ENCODE measurements around the gene SLC7A14.

Gene SLC7A14

GRCh38 chr3:170551252-170551651 is 34.6 kb downstream of the SLC7A14 start:
- no peak overlapping the region for H2BK15ac ChIP-seq (replicated peaks; ENCODE audit: low read depth)
- H3K9ac ChIP-seq (ENCODE audit: low read length) = no peak overlapping the region
- no peak overlapping the region for H3K56ac ChIP-seq (ENCODE audit: low read length)
- WGBS (ENCODE audit: extremely low coverage, insufficient coverage, low lambda C conversion rate) = no CpG with 5 or more reads among the region's 2 CpGs
- no peak overlapping the region for H3K27ac ChIP-seq (ENCODE audit: low read depth, low read length)
- DNase-seq = no peak
- no peak overlapping the region for H3K23ac ChIP-seq (ENCODE audit: low read length)
- H3K36me3 ChIP-seq (ENCODE audit: control insufficient read depth, insufficient read depth, low read length) = no peaks in the 10 kb centered on the region
- H4K8ac ChIP-seq (ENCODE audit: low read depth, low read length) = no peak overlapping the region
- no peaks in the 10 kb centered on the region for H3K4me1 ChIP-seq (ENCODE audit: control insufficient read depth, low read depth, low read length)
- H3K79me2 ChIP-seq (ENCODE audit: control insufficient read depth, insufficient read depth, low read length) = no peaks in the 10 kb centered on the region
- H4K5ac ChIP-seq (ENCODE audit: low read length) = no peak overlapping the region
- H3K79me1 ChIP-seq (ENCODE audit: low read length) = no peaks in the 10 kb centered on the region
- no peak overlapping the region for H3K4me2 ChIP-seq (ENCODE audit: low read length)
- H2BK120ac ChIP-seq (ENCODE audit: low read depth, low read length) = no peak overlapping the region
- H2AK5ac ChIP-seq (ENCODE audit: low read length) = no peak overlapping the region
- no peak overlapping the region for H3K4ac ChIP-seq (ENCODE audit: low read depth, low read length)
- no peak overlapping the region for H2BK5ac ChIP-seq (ENCODE audit: low read length)
- H3K18ac ChIP-seq (ENCODE audit: low read length) = no peak overlapping the region
- no peak overlapping the region for H3K4me3 ChIP-seq (ENCODE audit: low read length)
- no peaks in the 10 kb centered on the region for H3K27me3 ChIP-seq (ENCODE audit: insufficient read depth, low read length, poor library complexity)

- no peak for DNase-seq
- no CpG with 5 or more reads among the region's 3 CpGs for WGBS (ENCODE audit: extremely low coverage, insufficient coverage, low lambda C conversion rate)
Measured at GRCh38 chr3:170542704-170543103, 43.2 kb downstream of the SLC7A14 start.

DNA sequence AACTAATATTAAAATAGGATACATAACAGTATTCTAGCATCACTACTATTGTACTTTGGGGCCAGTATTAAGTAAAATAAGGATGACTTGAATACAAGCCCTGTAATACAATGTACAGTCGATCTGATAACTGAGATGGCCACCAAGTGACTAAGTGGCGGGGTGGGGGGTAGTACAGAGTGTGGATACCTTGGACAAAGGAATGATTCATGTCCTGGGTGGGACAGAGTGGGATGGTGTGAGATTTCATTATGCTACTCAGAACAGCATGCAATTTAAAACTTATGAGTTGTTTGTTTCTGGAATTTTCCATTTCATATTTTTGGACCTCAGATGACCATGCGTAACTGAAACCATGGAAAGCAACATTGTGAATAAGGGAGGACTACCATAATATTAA is 46.0 kb downstream of the SLC7A14 start:
- no CpG with 5 or more reads among the region's 3 CpGs for WGBS (ENCODE audit: extremely low coverage, insufficient coverage, low lambda C conversion rate)

More at GRCh38 chr3:170542704-170543103, 43.2 kb downstream of the SLC7A14 start:
- H3K18ac ChIP-seq (ENCODE audit: low read length) = no peak overlapping the region
- no peak overlapping the region for H2BK15ac ChIP-seq (replicated peaks; ENCODE audit: low read depth)
- no peak overlapping the region for H3K9ac ChIP-seq (ENCODE audit: low read length)
- no peak overlapping the region for H3K4ac ChIP-seq (ENCODE audit: low read depth, low read length)
- H3K36me3 ChIP-seq (ENCODE audit: control insufficient read depth, insufficient read depth, low read length) = no peaks in the 10 kb centered on the region
- H3K79me1 ChIP-seq (ENCODE audit: low read length) = no peaks in the 10 kb centered on the region
- no peak overlapping the region for H3K4me3 ChIP-seq (ENCODE audit: low read length)
- no peak overlapping the region for H2AK5ac ChIP-seq (ENCODE audit: low read length)
- H3K27ac ChIP-seq (ENCODE audit: low read depth, low read length) = no peak overlapping the region
- H2BK5ac ChIP-seq (ENCODE audit: low read length) = no peak overlapping the region
- H2BK120ac ChIP-seq (ENCODE audit: low read depth, low read length) = no peak overlapping the region
- no peaks in the 10 kb centered on the region for H3K27me3 ChIP-seq (ENCODE audit: insufficient read depth, low read length, poor library complexity)
- H4K5ac ChIP-seq (ENCODE audit: low read length) = no peak overlapping the region
- no peaks in the 10 kb centered on the region for H3K4me1 ChIP-seq (ENCODE audit: control insufficient read depth, low read depth, low read length)
- H3K56ac ChIP-seq (ENCODE audit: low read length) = no peak overlapping the region
- H4K8ac ChIP-seq (ENCODE audit: low read depth, low read length) = no peak overlapping the region
- H3K23ac ChIP-seq (ENCODE audit: low read length) = no peak overlapping the region
- no peak overlapping the region for H3K4me2 ChIP-seq (ENCODE audit: low read length)
- no peaks in the 10 kb centered on the region for H3K79me2 ChIP-seq (ENCODE audit: control insufficient read depth, insufficient read depth, low read length)

GRCh38 chr3:170536712-170537111 is 49.2 kb downstream of the SLC7A14 start:
- no peak overlapping the region for H3K18ac ChIP-seq (ENCODE audit: low read length)
- H3K27me3 ChIP-seq (ENCODE audit: insufficient read depth, low read length, poor library complexity) = no peaks in the 10 kb centered on the region
- no peak overlapping the region for H4K5ac ChIP-seq (ENCODE audit: low read length)
- H3K9ac ChIP-seq (ENCODE audit: low read length) = no peak overlapping the region
- H2BK15ac ChIP-seq (replicated peaks; ENCODE audit: low read depth) = no peak overlapping the region
- H3K27ac ChIP-seq (ENCODE audit: low read depth, low read length) = no peak overlapping the region
- H3K4ac ChIP-seq (ENCODE audit: low read depth, low read length) = no peak overlapping the region
- no peak overlapping the region for H2BK120ac ChIP-seq (ENCODE audit: low read depth, low read length)
- H3K4me1 ChIP-seq (ENCODE audit: control insufficient read depth, low read depth, low read length) = peaks cover 2% of the 10 kb centered on the region
- H3K4me3 ChIP-seq (ENCODE audit: low read length) = no peak overlapping the region
- H4K8ac ChIP-seq (ENCODE audit: low read depth, low read length) = no peak overlapping the region
- no peak overlapping the region for H2BK5ac ChIP-seq (ENCODE audit: low read length)
- H2AK5ac ChIP-seq (ENCODE audit: low read length) = no peak overlapping the region
- no peak for DNase-seq
- no peak overlapping the region for H3K23ac ChIP-seq (ENCODE audit: low read length)
- H3K79me1 ChIP-seq (ENCODE audit: low read length) = no peaks in the 10 kb centered on the region
- H3K36me3 ChIP-seq (ENCODE audit: control insufficient read depth, insufficient read depth, low read length) = no peaks in the 10 kb centered on the region
- no peak overlapping the region for H3K4me2 ChIP-seq (ENCODE audit: low read length)
- H3K79me2 ChIP-seq (ENCODE audit: control insufficient read depth, insufficient read depth, low read length) = no peaks in the 10 kb centered on the region
- no peak overlapping the region for H3K56ac ChIP-seq (ENCODE audit: low read length)

More for the DNA sequence above, 46.0 kb downstream of the SLC7A14 start:
- no peak overlapping the region for H4K8ac ChIP-seq (ENCODE audit: low read depth, low read length)
- H3K27me3 ChIP-seq (ENCODE audit: insufficient read depth, low read length, poor library complexity) = no peaks in the 10 kb centered on the region
- H3K79me2 ChIP-seq (ENCODE audit: control insufficient read depth, insufficient read depth, low read length) = no peaks in the 10 kb centered on the region
- no peak overlapping the region for H3K23ac ChIP-seq (ENCODE audit: low read length)
- H3K9ac ChIP-seq (ENCODE audit: low read length) = no peak overlapping the region
- H3K36me3 ChIP-seq (ENCODE audit: control insufficient read depth, insufficient read depth, low read length) = no peaks in the 10 kb centered on the region
- no peak overlapping the region for H3K27ac ChIP-seq (ENCODE audit: low read depth, low read length)
- no peaks in the 10 kb centered on the region for H3K79me1 ChIP-seq (ENCODE audit: low read length)
- no peak overlapping the region for H3K4me3 ChIP-seq (ENCODE audit: low read length)
- no peak overlapping the region for H3K56ac ChIP-seq (ENCODE audit: low read length)
- no peak overlapping the region for H2BK5ac ChIP-seq (ENCODE audit: low read length)
- H2BK120ac ChIP-seq (ENCODE audit: low read depth, low read length) = no peak overlapping the region
- no peaks in the 10 kb centered on the region for H3K4me1 ChIP-seq (ENCODE audit: control insufficient read depth, low read depth, low read length)
- no peak overlapping the region for H2AK5ac ChIP-seq (ENCODE audit: low read length)
- H3K4me2 ChIP-seq (ENCODE audit: low read length) = no peak overlapping the region
- H3K18ac ChIP-seq (ENCODE audit: low read length) = no peak overlapping the region
- no peak for DNase-seq
- no peak overlapping the region for H4K5ac ChIP-seq (ENCODE audit: low read length)
- no peak overlapping the region for H2BK15ac ChIP-seq (replicated peaks; ENCODE audit: low read depth)
- H3K4ac ChIP-seq (ENCODE audit: low read depth, low read length) = no peak overlapping the region

GRCh38 chr3:170534227-170534626 is 51.6 kb downstream of the SLC7A14 start:
- Histone ChIP-seq H3K36me3 (ENCODE audit: control insufficient read depth, insufficient read depth, low read length) (no peaks in the 10 kb centered on the region), H3K18ac (ENCODE audit: low read length) (no peak overlapping the region), H3K4ac (ENCODE audit: low read depth, low read length) (no peak overlapping the region), H3K23ac (ENCODE audit: low read length) (no peak overlapping the region), H2AK5ac (ENCODE audit: low read length) (no peak overlapping the region), H3K4me3 (ENCODE audit: low read length) (no peak overlapping the region), H4K5ac (ENCODE audit: low read length) (no peak overlapping the region), H3K27me3 (ENCODE audit: insufficient read depth, low read length, poor library complexity) (no peaks in the 10 kb centered on the region), H2BK120ac (ENCODE audit: low read depth, low read length) (no peak overlapping the region), H2BK5ac (ENCODE audit: low read length) (no peak overlapping the region), H3K27ac (ENCODE audit: low read depth, low read length) (no peak overlapping the region), H3K79me1 (ENCODE audit: low read length) (no peaks in the 10 kb centered on the region), H3K4me2 (ENCODE audit: low read length) (no peak overlapping the region), H3K9ac (ENCODE audit: low read length) (no peak overlapping the region), H3K4me1 (ENCODE audit: control insufficient read depth, low read depth, low read length) (peaks cover 2% of the 10 kb centered on the region), H3K56ac (ENCODE audit: low read length) (no peak overlapping the region), H4K8ac (ENCODE audit: low read depth, low read length) (no peak overlapping the region), H3K79me2 (ENCODE audit: control insufficient read depth, insufficient read depth, low read length) (no peaks in the 10 kb centered on the region), H2BK15ac (replicated peaks; ENCODE audit: low read depth) (no peak overlapping the region)
- no CpG with 5 or more reads among the region's 3 CpGs for WGBS (ENCODE audit: extremely low coverage, insufficient coverage, low lambda C conversion rate)
- DNase-seq = no peak

- no CpG with 5 or more reads among the region's 6 CpGs for WGBS (ENCODE audit: extremely low coverage, insufficient coverage, low lambda C conversion rate)
Measured at GRCh38 chr3:170532573-170532972, 53.3 kb downstream of the SLC7A14 start.

More at GRCh38 chr3:170532573-170532972, 53.3 kb downstream of the SLC7A14 start:
- Histone ChIP-seq H3K56ac (ENCODE audit: low read length) (no peak overlapping the region), H3K4me1 (ENCODE audit: control insufficient read depth, low read depth, low read length) (peaks cover 2% of the 10 kb centered on the region), H3K79me2 (ENCODE audit: control insufficient read depth, insufficient read depth, low read length) (no peaks in the 10 kb centered on the region), H3K23ac (ENCODE audit: low read length) (no peak overlapping the region), H3K79me1 (ENCODE audit: low read length) (no peaks in the 10 kb centered on the region), H3K18ac (ENCODE audit: low read length) (no peak overlapping the region), H2BK15ac (replicated peaks; ENCODE audit: low read depth) (no peak overlapping the region), H2AK5ac (ENCODE audit: low read length) (no peak overlapping the region), H3K36me3 (ENCODE audit: control insufficient read depth, insufficient read depth, low read length) (no peaks in the 10 kb centered on the region), H3K4me3 (ENCODE audit: low read length) (no peak overlapping the region), H4K8ac (ENCODE audit: low read depth, low read length) (no peak overlapping the region), H2BK5ac (ENCODE audit: low read length) (no peak overlapping the region), H4K5ac (ENCODE audit: low read length) (no peak overlapping the region), H3K4ac (ENCODE audit: low read depth, low read length) (no peak overlapping the region), H3K27me3 (ENCODE audit: insufficient read depth, low read length, poor library complexity) (no peaks in the 10 kb centered on the region), H3K4me2 (ENCODE audit: low read length) (no peak overlapping the region), H2BK120ac (ENCODE audit: low read depth, low read length) (no peak overlapping the region), H3K27ac (ENCODE audit: low read depth, low read length) (no peak overlapping the region), H3K9ac (ENCODE audit: low read length) (no peak overlapping the region)
- DNase-seq = no peak
